ENCODE measurements around the gene ANXA8L1.
"Not testable (repeated sequence)": the region's sequence is repeated elsewhere in the genome, so short reads cannot be mapped to it uniquely, and the experiment has no call there.

ANXA8L1 gene

GRCh38 chr10:46375406-46375805 lies at the start of gene ANXA8L1:
TSS of gene ANXA8L1 (plus strand) at chr10:46375776. CDS start at chr10:46375852, 76 bp downstream.
- H3K9me3 ChIP-seq (replicated peaks in 1 of 11); H3K27ac ChIP-seq; H3K36me3 ChIP-seq; H3K9ac ChIP-seq; H3K27me3 ChIP-seq; H4K20me1 ChIP-seq; H3K4me1 ChIP-seq; H3K4me3 ChIP-seq: not testable (repeated sequence)
- peak within 1 kb of the TSS in 8 of 11 experiments; percentile 9 to 57 (median 46); a peak in 11 of 22 replicates for H3K4me2 ChIP-seq

- no peak overlapping the region for H3K9ac ChIP-seq
- peak overlapping the region in 3 of 11 experiments; percentile 26 to 37 (median 26); a peak in 4 of 22 replicates for H3K4me2 ChIP-seq
- H3K27me3 ChIP-seq = no peaks in the 10 kb centered on the region
- no peaks in the 10 kb centered on the region for H3K36me3 ChIP-seq
- peaks cover 0 to 17% (median 0%) of the 10 kb centered on the region in 10 experiments; a peak in 6 of 20 replicates for H3K4me1 ChIP-seq
- no peaks in the 10 kb centered on the region for H3K9me3 ChIP-seq (replicated peaks in 1 of 11)
- no peaks in the 10 kb centered on the region for H4K20me1 ChIP-seq
- no peak for TF ChIP-seq Cebpa-rat (IDR thresholded peaks at IDR 0.05)
- no peak overlapping the region for H3K4me3 ChIP-seq
- no peak overlapping the region for H3K27ac ChIP-seq
Measured at GRCh38 chr10:46326066-46326465, 49.5 kb upstream of the ANXA8L1 start.

GRCh38 chr10:46326971-46327370 lies 48.6 kb upstream of the ANXA8L1 start:
- no peaks in the 10 kb centered on the region for H3K9me3 ChIP-seq (replicated peaks in 1 of 11)
- H3K36me3 ChIP-seq = no peaks in the 10 kb centered on the region
- no peak for TF ChIP-seq Cebpa-rat (IDR thresholded peaks at IDR 0.05)

GRCh38 chr10:46327685-46328084 lies 47.9 kb upstream of the ANXA8L1 start:
- Histone ChIP-seq H3K4me3 (no peak overlapping the region), H3K9me3 (replicated peaks in 1 of 11) (no peaks in the 10 kb centered on the region), H3K9ac (no peak overlapping the region), H3K27ac (no peak overlapping the region), H3K36me3 (no peaks in the 10 kb centered on the region), H3K27me3 (no peaks in the 10 kb centered on the region), H3K4me2 (no peak overlapping the region), H4K20me1 (no peaks in the 10 kb centered on the region), H3K4me1 (peaks cover 0 to 17% (median 0%) of the 10 kb centered on the region in 10 experiments; a peak in 6 of 20 replicates)
- no peak for TF ChIP-seq Cebpa-rat (IDR thresholded peaks at IDR 0.05)

More at GRCh38 chr10:46326971-46327370, 48.6 kb upstream of the ANXA8L1 start:
- Histone ChIP-seq H3K9ac (no peak overlapping the region), H3K4me3 (no peak overlapping the region), H3K27ac (no peak overlapping the region), H3K4me2 (peak overlapping the region in 1 of 11 experiments; percentile 26; a peak in 2 of 22 replicates), H3K4me1 (peaks cover 0 to 17% (median 0%) of the 10 kb centered on the region in 10 experiments; a peak in 6 of 20 replicates), H4K20me1 (no peaks in the 10 kb centered on the region), H3K27me3 (no peaks in the 10 kb centered on the region)

GRCh38 chr10:46328853-46329689 lies 46.5 kb upstream of the ANXA8L1 start:
- Histone ChIP-seq H3K4me1 (peaks cover 0 to 17% (median 0%) of the 10 kb centered on the region in 10 experiments; a peak in 6 of 20 replicates), H3K36me3 (no peaks in the 10 kb centered on the region), H3K9ac (no peak overlapping the region), H3K27ac (no peak overlapping the region), H3K27me3 (no peaks in the 10 kb centered on the region), H3K4me2 (no peak overlapping the region), H3K9me3 (replicated peaks in 1 of 11) (no peaks in the 10 kb centered on the region), H4K20me1 (no peaks in the 10 kb centered on the region), H3K4me3 (no peak overlapping the region)
- TF ChIP-seq Cebpa-rat (IDR thresholded peaks at IDR 0.05) = no peak

- Histone ChIP-seq H3K36me3 (no peaks in the 10 kb centered on the region), H3K9ac (no peak overlapping the region), H3K27ac (no peak overlapping the region), H3K27me3 (no peaks in the 10 kb centered on the region), H3K4me1 (peaks cover 0 to 17% (median 0%) of the 10 kb centered on the region in 10 experiments; a peak in 6 of 20 replicates), H4K20me1 (no peaks in the 10 kb centered on the region), H3K9me3 (replicated peaks in 1 of 11) (no peaks in the 10 kb centered on the region), H3K4me2 (no peak overlapping the region), H3K4me3 (no peak overlapping the region)
- TF ChIP-seq Cebpa-rat (IDR thresholded peaks at IDR 0.05) = no peak
Measured at GRCh38 chr10:46329690-46330016, 45.9 kb upstream of the ANXA8L1 start.

GRCh38 chr10:46330894-46331293 lies 44.7 kb upstream of the ANXA8L1 start:
- TF ChIP-seq Cebpa-rat (IDR thresholded peaks at IDR 0.05) = no peak
- H4K20me1 ChIP-seq = no peaks in the 10 kb centered on the region

GRCh38 chr10:46365484-46365883 lies 10.1 kb upstream of the ANXA8L1 start:
- H3K4me2 ChIP-seq; H3K27ac ChIP-seq; H3K36me3 ChIP-seq; H3K4me3 ChIP-seq; H3K4me1 ChIP-seq; H3K9ac ChIP-seq; H3K9me3 ChIP-seq (replicated peaks in 1 of 11); H4K20me1 ChIP-seq; H3K27me3 ChIP-seq: not testable (repeated sequence)

More at GRCh38 chr10:46330894-46331293, 44.7 kb upstream of the ANXA8L1 start:
- Histone ChIP-seq H3K27ac (no peak overlapping the region), H3K9ac (no peak overlapping the region), H3K9me3 (replicated peaks in 1 of 11) (no peaks in the 10 kb centered on the region), H3K27me3 (no peaks in the 10 kb centered on the region), H3K4me1 (peaks cover 0 to 12% (median 0%) of the 10 kb centered on the region in 10 experiments; a peak in 6 of 20 replicates), H3K36me3 (no peaks in the 10 kb centered on the region), H3K4me2 (no peak overlapping the region), H3K4me3 (no peak overlapping the region)

- H3K9ac ChIP-seq; H3K4me3 ChIP-seq; H3K4me1 ChIP-seq; H4K20me1 ChIP-seq; H3K9me3 ChIP-seq (replicated peaks in 1 of 11); H3K27ac ChIP-seq; H3K4me2 ChIP-seq; H3K27me3 ChIP-seq; H3K36me3 ChIP-seq: not testable (repeated sequence)
Measured at GRCh38 chr10:46367209-46367608, 8.4 kb upstream of the ANXA8L1 start.

GRCh38 chr10:46367666-46368240 lies 7.8 kb upstream of the ANXA8L1 start:
- H3K27ac ChIP-seq; H4K20me1 ChIP-seq; H3K4me2 ChIP-seq; H3K27me3 ChIP-seq; H3K9me3 ChIP-seq (replicated peaks in 1 of 11); H3K4me1 ChIP-seq; H3K4me3 ChIP-seq; H3K9ac ChIP-seq; H3K36me3 ChIP-seq: not testable (repeated sequence)

- not testable (repeated sequence) for H3K4me3 ChIP-seq; H3K36me3 ChIP-seq; H3K27ac ChIP-seq; H3K4me2 ChIP-seq; H3K27me3 ChIP-seq; H3K9ac ChIP-seq; H3K9me3 ChIP-seq (replicated peaks in 1 of 11); H3K4me1 ChIP-seq; H4K20me1 ChIP-seq
Measured at GRCh38 chr10:46368956-46369355, 6.6 kb upstream of the ANXA8L1 start.

GRCh38 chr10:46374410-46374809 lies 1.2 kb upstream of the ANXA8L1 start:
- not testable (repeated sequence) for H3K36me3 ChIP-seq; H3K4me1 ChIP-seq; H3K4me2 ChIP-seq; H3K4me3 ChIP-seq; H3K27ac ChIP-seq; H4K20me1 ChIP-seq; H3K9ac ChIP-seq; H3K27me3 ChIP-seq; H3K9me3 ChIP-seq (replicated peaks in 1 of 11)

GRCh38 chr10:46377022-46377421 lies 1.4 kb downstream of the ANXA8L1 start:
- H3K36me3 ChIP-seq; H3K9ac ChIP-seq; H3K4me2 ChIP-seq; H3K27ac ChIP-seq; H4K20me1 ChIP-seq; H3K4me1 ChIP-seq; H3K9me3 ChIP-seq (replicated peaks in 1 of 11); H3K27me3 ChIP-seq; H3K4me3 ChIP-seq: not testable (repeated sequence)
